ENCODE measurements around the gene ABCD3.
"Not testable (repeated sequence)": the region's sequence is repeated elsewhere in the genome, so short reads cannot be mapped to it uniquely, and the experiment has no call there.

The ABCD3 gene

GRCh38 chr1:94550800-94551241 is 132.6 kb downstream of the ABCD3 start:
- no peak for DNase-seq (ENCODE audit: low read depth)

DNA sequence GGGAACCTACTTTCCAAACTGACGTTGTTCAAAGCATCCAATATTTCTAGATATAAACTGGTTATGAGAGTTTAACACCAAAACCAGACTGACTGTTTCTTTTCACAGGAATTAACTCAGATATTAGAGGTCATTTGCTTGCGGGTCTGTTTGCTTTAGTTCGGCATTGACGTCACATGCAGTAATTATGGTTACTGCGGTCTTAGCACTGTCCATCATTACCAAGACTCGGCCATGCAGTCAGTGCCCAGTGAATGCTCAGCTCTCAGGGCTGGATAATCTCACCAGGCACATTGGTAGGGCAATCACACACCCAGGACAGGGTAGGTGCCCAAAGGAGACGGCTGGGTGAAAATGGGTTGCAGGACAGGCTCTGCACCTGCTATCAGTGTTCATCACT is 133.3 kb downstream of the ABCD3 start:
- no peak for DNase-seq (ENCODE audit: low read depth)

DNA sequence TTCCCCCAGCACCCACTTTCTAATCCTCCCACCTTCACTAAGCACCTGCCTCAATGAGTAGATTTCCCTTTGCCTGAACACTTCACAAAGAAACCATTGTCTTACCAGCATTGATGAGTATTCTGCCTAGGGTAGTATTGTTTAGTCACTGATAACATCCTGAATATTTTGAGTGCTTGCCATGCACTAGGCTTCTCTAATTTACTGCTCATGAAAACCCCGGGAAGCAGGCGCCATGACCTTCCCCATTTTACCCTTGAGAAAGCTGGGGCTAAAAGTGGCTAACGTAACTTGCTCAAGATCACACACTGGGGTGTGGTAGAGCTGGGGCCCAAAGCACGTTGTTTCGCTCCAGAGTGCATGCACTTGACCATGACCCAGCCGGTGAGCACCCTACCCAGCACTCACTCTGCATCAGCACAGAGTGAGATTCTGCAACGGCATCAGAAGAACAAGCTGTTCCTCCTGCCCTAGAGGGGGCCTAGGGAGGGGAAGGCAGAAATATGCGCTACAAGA is 133.9 kb downstream of the ABCD3 start:
- DNase-seq (ENCODE audit: low read depth), result no peak

GRCh38 chr1:94553323-94553730 is 135.1 kb downstream of the ABCD3 start:
- DNase-seq (ENCODE audit: low read depth), result no peak

DNA sequence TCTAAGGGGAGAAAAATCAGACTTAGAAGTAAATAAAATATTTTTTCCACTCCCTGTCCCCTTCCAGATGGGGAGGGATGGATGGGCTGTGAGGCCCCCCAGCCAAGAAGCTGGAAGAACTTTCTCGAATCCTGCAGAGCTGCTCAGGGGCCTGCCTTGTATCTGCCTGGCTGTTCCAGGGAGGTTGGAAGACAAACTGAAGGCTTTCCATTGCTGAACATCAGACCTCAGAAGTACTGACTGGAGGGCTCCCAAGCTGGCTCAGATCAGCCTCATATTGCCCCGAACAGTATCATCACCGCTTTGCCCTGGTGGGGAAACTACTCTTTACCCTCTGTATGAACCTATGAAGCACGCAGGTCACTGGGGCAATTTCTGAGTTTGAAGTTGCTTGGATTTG is 135.7 kb downstream of the ABCD3 start:
- no peak for DNase-seq (ENCODE audit: low read depth)

GRCh38 chr1:94554580-94554979 is 136.4 kb downstream of the ABCD3 start:
- no peak for DNase-seq (ENCODE audit: low read depth)

- no peak for DNase-seq (ENCODE audit: low read depth)
Observed at GRCh38 chr1:94555091-94555490, 136.9 kb downstream of the ABCD3 start.

DNA sequence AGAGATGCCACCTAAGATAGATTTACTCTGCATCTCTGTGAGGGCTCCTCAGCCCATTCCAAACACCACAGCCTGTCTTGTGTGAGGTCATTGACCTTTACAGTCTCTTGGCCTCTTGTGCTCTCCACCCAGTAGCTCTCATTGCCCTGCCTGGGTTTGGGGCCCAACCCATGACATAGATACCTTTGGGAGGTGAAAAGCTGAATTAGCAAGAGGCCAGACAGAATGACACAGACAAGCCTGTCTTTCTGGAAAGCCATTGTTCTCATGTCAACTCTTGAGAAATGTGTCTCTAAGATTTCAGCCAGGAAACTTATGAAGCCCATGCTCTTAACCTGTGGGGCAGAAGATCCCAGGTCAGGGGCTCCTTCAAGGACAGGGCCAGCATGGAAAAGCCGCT is 141.7 kb downstream of the ABCD3 start:
- DNase-seq (ENCODE audit: low read depth), result no peak

GRCh38 chr1:94560333-94560732 is 142.1 kb downstream of the ABCD3 start:
- DNase-seq (ENCODE audit: low read depth), result no peak

DNA sequence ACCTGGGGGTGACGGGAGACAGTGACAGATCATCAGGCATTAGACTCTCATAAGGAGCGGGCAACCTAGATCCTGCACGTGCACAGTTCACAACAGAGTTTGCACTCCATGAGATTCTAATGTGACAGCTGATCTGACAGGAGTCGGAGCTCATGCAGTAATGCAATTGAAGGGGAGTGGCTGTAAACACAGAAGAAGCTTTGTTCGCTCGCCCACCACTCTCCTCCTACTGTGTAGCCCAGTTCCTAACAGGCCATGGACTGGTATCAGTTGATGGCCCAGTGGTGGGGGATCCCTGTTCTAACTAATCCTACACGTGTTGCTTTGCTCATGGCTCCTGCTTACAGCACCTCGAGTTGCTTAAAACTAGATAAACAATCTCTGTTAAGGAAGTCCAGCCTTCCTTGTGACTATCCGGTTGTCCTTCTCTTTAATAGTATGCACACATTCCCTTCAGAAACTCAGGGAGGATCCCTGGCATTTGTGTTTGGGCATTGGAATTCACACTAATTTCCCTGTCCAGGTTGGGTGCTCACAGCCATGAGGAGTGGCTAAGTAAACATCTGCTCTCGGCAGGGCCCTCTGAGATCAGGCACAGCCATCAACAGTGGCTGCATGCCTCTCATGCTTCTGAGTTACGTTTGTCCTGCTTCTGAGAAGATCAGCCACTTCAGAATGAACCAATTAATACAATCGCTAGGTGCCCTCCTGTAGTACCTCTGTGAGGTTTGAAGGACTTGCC is 144.5 kb downstream of the ABCD3 start:
- no peak for DNase-seq (ENCODE audit: low read depth)

- no peak for DNase-seq (ENCODE audit: low read depth)
Observed at GRCh38 chr1:94565901-94566300, 147.7 kb downstream of the ABCD3 start.

DNA sequence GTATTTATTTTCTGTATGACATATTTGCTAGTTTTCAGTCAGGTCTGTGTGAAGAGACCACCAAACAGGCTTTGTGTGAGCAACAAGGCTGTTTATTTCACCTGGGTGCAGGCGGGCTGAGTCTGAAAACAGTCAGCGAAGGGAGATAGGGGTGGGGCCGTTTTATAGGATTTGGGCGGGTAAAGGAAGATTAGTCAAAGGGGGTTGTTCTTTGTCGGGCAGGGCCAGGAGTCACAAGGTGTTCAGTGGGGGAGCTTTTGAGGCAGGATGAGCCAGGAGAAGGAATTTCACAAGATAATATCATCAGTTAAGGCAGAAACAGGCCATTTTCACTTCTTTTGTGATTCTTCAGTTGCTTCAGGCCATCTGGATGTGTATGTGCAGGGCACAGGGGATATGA is 148.2 kb downstream of the ABCD3 start:
- DNase-seq (ENCODE audit: low read depth), result not testable (repeated sequence)

GRCh38 chr1:94567975-94568607 is 149.9 kb downstream of the ABCD3 start:
- not testable (repeated sequence) for DNase-seq (ENCODE audit: low read depth)
